GM21447 (cell line): ENCODE measurements around the gene RXRG.
A peak's percentile ranks its signal among the peaks of the same experiment; 100 is the strongest.

Experiments used
- ATAC-seq: cut with Tn5 transposase; IDR thresholded peaks from one replicate; pipeline ENCODE4 v1.9.1; 2021; ENCODE audit not compliant: unreplicated experiment

Gene RXRG

DNA sequence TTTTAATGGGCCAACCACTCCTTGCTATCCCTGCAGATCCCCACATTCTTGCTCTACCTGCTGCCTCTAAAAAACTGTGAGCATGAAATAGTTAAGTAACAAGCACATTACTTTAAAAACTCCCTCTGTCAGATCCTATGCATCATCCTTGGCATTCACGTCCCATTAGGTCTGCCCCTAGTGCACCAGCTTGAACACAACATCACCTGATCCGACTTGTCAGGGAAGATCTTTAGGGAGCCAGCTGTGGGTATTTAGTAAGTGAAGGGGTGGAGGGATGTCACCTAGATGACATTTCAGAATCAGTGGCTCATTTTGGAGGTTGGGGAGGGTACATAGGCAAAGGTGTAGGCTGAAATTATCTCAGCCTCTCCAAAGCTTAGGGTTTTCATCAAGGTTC is 33.5 kb downstream of the RXRG start:
- no peak for ATAC-seq

DNA sequence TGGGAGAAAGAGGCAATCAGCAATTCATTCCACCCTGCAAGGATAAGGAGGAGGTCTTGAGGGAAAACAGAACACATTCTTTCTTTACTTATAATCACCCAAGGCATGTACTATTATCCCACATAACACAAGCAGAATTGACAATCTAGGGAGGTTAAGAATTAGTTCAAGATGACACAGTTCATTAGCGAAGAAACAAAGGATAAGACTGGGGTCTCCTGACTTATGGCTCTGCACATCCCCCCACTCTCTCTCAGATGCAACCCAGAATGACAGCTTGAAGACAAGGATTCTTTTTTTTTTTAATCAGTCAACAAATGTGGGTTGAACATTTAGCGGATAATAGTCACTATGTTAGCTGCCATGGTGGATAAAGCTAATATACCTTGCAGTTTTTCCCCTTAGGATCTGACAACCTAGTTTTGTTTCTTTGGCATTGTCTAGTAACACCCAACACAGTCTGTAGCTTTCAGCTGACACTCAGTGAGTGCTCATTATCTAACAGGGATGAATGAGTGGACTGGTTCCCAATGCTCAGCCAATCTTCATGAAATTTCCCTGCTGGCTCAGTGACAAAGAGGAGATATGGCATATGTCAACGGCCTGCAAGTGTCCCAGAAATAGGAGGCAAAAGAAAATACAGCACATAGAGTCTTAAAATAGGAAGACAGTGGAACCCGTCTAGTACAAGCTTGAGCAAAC is 35.1 kb downstream of the RXRG start:
- no peak for ATAC-seq

DNA sequence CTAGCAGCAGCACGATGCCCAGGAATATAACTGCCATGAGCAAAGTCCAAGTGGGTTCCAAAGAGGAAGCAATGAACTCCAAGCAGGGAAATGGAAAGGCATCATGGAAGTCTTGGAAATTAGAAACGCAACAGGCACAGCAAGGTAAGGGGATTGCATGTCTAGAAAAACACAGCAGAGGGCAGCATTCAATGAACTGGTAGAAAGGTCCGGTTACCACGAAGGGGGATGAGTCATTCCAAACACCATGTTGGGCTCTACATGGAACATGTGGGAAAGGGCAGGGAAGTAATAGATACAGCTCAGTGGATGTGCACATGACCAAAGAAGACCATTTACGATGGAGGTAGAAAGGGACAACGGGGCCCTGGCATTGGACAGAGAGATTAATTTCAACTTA is 36.4 kb downstream of the RXRG start:
- no peak for ATAC-seq

- ATAC-seq, result no peak
These were observed 37.5 kb downstream of the RXRG start for GRCh38 chr1:165407398-165407797.

- peak; percentile 65 for ATAC-seq
These were observed 41.0 kb downstream of the RXRG start for GRCh38 chr1:165403835-165404482.

GRCh38 chr1:165402517-165403111 is 42.3 kb downstream of the RXRG start:
- ATAC-seq, result no peak

GRCh38 chr1:165397944-165398343 is 47.0 kb downstream of the RXRG start:
- ATAC-seq, result no peak

GRCh38 chr1:165395901-165396300 is 49.0 kb downstream of the RXRG start:
- no peak for ATAC-seq

DNA sequence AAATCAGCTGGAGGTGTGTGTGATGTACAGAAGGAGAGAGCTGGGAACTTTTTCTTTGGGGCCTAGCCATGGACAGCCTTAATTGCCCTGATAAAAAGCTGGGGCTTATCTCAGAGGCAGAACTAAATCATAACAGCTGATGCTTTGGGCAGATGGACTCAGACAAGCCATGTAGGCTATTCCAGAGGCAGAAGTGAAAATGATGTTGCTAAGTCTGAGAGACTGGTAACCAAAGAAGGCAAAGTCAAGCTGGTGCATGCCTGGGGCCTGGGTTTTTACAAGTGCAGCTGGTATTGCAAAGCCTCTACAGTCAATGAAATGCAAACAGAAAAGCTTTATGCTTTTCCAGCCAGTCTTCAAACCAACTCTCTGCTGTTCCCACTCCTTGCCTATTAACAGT is 49.4 kb downstream of the RXRG start:
- no peak for ATAC-seq

GRCh38 chr1:165392634-165393571 is 52.0 kb downstream of the RXRG start:
- ATAC-seq, result peak; percentile 98

- no peak for ATAC-seq
These were observed 55.3 kb downstream of the RXRG start for GRCh38 chr1:165389609-165390008.

- ATAC-seq, result no peak
These were observed 57.0 kb downstream of the RXRG start for GRCh38 chr1:165387961-165388360.

DNA sequence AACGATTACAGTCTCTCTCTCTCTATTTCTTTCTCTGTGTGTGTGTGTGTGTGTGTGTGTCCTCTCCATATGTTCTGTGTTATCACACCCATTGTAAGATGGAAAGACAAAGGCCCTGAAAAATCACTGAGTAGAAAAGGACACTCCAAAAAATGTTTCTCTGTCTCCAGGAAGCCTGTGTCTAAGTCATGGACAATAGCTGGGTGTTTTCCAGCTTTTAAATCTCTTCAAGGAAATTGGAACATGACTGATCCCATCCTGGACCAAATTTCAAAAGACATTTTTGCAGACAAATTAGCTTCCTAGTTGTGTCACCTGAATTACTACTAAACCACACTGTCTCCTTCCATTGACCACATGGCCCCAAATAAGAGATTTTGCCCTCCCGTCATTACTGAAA is 57.4 kb downstream of the RXRG start:
- no peak for ATAC-seq

DNA sequence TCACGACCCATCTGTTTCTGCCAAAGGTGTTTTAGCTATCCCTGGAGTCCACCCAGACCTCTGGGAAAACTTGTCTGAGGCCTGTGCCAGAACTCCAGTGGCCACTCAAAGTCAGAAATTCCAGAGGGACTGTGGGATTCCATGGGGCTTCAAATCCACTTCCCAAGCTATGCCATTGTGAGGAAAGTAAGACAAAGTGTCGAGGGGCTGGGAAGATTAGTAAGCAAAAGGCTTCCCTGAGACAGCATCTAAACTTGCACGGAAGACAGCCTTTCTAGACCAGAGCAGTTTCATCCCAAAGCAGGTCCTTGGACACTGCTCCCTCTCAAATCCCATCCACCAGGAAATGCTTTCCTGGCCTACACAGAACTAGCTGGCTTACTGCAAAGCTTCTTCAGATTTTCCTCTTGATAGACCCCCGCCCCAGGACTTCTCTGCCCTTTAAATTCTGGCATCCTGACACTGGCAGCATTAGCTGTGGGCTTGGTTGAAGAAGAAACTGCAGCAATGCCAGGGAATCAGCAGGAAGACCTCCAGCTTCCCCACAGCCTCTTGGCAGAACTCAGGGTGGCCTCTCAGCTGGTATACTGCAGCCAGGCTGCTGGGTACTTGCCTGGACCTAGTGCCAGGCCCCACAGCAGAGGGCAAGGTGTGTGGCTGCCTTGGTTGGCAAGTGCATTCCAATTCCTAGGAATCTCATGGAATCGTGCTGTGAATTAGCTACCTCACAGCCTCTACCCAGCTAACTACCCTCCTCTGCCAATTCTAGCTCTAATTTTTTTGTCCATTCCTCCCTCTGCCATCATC is 61.1 kb downstream of the RXRG start:
- ATAC-seq, result no peak

DNA sequence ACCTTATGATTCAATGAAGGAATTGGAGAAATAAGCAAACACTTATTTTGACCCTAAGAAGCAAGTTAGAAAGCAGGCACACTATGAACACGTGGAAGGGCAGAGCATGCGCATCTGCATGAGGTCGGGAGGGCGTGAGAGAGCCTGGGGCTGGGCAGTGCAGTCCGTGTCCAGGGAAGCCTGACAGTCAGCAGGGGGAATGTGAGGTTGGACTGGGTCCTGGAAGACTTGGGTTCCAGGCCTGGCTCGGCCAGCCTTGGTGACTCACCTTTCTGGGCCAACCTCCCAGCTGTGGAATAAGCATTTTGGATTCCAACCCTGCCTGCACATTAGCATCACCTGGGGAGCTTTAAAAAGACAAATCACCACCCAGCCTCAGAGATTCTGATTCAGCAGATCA is 61.9 kb downstream of the RXRG start:
- ATAC-seq, result no peak

- ATAC-seq, result no peak
These were observed 63.0 kb downstream of the RXRG start for GRCh38 chr1:165381745-165382505.

DNA sequence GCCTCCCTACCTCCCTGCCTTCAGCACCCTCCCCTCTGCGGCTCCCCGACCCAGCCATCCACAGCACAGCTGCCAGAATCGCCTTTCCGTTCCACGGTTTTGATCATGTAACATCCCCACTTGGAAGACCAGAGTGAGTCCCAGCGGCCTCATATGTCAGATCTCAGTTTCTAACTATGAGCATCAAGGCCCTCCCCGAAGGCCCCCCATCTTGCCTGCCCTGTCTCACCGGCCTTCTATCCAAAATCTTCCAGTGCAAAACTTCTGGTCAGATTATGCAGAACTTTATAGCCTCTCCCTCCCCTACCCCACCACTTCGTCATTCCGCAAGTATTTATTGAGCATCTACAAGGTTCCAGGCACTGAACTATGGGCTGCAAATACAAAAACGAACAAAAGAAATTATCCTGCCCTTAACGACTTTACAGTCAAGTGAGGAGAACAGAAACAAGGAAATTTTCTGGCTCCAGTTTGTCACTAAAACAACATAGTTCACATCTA is 68.1 kb downstream of the RXRG start:
- ATAC-seq, result peak; percentile 15

GRCh38 chr1:165376041-165376810 is 68.7 kb downstream of the RXRG start:
- peak; percentile 64 for ATAC-seq

- no peak for ATAC-seq
These were observed 69.3 kb downstream of the RXRG start for GRCh38 chr1:165375623-165376022.
